GM19467 (cell line): ENCODE data around the gene SLC16A13.
"Not testable (repeated sequence)": the region's sequence is repeated elsewhere in the genome, so short reads cannot be mapped to it uniquely, and the experiment has no call there.

ENCODE experiments used
- ATAC-seq: cut with Tn5 transposase; IDR thresholded peaks from one replicate; pipeline ENCODE4 v1.9.1; 2021; ENCODE audit warnings: mild to moderate bottlenecking, moderate library complexity; ENCODE audit not compliant: unreplicated experiment

The SLC16A13 gene

GRCh38 chr17:7058831-7059447, 23.1 kb downstream of the SLC16A13 start:
- ATAC-seq, result no peak

DNA sequence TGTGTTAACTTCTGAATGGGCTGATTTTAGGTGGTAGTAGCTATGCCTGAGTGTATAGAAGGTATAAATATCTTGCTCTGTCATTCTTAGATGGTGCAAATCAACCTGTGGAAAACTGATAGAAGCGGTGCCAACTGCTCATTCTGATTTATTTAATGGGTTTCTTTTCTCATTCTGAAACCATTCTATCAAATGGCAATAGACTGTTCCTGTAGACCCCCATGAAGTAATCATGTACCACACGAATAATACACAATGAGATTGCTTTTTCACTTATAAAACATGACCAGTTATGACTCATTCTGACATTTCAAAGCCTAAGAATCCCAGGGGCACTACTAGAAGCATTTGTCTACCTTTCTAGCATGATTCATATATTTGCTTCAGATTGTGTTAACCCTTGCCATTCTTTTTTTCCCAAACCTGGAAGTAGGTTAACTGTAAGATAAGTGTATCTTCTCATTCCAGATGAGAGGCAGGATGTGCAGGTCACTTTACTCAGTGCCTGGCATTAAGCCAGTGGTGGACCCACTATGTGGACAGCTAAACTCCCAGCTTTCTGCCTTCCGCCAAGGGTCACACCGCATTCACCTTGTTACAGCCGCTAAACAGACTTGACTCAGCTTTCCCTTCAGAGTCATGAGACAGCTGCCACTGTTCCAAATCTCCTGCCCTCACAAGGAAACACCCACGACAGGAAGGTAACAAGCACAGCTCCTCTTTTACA, 24.5 kb downstream of the SLC16A13 start:
- ATAC-seq, result no peak

GRCh38 chr17:7063518-7064094, 27.8 kb downstream of the SLC16A13 start:
- ATAC-seq, result no peak

DNA sequence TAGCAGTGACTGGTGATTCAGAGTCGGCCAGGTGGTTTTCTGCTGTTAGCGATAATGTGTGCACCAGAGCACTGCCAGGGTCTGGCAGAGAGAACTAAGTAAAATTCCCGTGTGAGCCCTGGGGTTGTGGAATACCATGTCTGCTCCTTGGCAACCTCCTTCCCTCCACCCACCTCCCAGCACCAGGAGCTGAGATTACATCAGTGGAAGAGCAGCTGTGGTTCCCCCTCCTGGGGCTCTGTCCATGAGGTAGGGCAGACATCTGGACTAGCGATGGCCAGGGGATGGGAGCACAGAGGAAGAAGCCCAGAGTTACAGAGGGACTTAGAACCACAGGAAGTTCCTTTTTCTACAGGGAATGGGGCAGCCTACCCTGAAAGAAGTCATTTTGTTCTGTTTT, 28.4 kb downstream of the SLC16A13 start:
- no peak for ATAC-seq

GRCh38 chr17:7067198-7067597, 31.4 kb downstream of the SLC16A13 start:
- no peak for ATAC-seq

DNA sequence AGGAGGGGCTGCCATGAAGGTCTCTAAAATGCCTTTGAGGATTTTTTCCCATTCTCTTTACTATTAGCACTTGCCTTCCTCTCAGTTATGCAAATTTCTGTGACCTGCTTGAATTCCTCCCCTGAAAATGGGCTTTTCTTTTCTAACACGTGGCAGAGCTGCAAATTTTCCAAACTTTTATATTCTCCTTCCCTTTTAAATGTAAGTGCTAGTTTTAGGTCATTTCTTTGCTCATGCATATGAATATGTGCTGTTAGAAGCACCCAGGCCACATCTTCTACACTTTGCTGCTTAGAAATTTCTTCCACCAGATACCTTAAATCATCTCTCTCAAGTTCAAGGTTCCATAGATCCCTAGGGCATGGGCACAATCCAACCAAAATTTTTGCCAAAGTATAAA, 32.5 kb downstream of the SLC16A13 start:
- ATAC-seq, result no peak

DNA sequence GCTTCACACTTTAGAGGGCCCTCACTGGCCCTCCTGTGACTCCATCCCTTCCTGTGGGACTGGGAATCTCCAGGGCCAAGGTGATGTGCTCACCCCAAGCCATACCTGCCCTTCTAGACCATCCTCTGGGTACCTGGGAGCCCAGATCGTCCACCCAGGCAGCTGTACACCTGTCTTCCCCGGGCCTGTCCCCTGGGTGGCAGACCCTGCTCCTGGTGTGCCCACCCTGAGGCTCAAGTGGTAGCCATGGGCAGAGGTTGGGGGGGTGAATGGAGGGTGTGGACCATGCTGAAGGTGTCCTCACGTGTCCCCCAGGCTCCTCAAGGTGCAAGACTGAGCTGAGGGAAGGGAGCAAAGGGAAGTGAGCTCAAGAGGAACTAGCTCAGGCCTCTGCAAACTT, 34.9 kb downstream of the SLC16A13 start:
- ATAC-seq, result no peak

DNA sequence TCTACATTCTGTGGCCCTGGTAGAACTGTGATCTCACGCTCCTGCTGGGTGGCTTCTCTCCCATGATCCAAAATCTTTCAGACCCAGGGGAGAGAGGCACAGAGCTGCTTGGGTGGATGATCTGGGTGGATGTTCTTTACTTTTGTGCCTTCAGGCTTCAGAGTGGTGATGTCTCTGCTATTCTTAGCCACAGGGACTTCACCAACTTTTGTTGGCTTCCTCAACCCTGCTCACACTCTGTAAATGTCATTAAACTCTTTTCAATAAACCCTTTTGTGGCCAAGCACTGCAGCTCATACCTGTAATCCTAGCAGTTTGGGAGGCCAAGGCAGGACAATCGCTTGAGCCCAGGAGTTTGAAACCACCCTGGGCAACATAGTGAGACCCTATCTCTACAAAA, 36.6 kb downstream of the SLC16A13 start:
- ATAC-seq, result no peak

- ATAC-seq, result no peak
These were observed 39.1 kb downstream of the SLC16A13 start for GRCh38 chr17:7074931-7075330.

- no peak for ATAC-seq
These were observed 42.2 kb downstream of the SLC16A13 start for GRCh38 chr17:7077911-7078546.

DNA sequence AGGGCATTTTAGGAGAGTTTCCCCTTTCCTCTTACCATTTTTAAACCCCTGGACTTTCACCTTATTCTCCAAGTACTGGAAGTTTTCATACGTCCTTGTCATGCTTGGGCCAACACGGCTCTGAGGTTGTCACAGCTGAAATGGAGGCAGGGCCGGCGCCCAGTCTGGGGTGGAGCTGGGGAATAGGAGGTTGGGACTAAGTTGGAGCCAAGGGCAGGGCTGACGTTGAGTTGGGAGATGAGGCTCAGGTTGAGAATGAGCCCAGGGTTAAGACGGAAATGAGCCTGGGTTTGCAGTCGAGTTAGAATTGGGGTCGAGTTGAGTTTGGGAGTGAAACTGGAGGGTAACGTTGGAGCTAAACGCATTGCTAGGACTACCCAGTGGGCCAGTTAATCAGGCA, 42.9 kb downstream of the SLC16A13 start:
- no peak for ATAC-seq

GRCh38 chr17:7079581-7080455, 44.0 kb downstream of the SLC16A13 start, which contains the start of gene CLEC10A:
TSS of gene CLEC10A (minus strand) at chr17:7080251. CDS start at chr17:7078812, 1,439 bp downstream.
- ATAC-seq, result no peak

DNA sequence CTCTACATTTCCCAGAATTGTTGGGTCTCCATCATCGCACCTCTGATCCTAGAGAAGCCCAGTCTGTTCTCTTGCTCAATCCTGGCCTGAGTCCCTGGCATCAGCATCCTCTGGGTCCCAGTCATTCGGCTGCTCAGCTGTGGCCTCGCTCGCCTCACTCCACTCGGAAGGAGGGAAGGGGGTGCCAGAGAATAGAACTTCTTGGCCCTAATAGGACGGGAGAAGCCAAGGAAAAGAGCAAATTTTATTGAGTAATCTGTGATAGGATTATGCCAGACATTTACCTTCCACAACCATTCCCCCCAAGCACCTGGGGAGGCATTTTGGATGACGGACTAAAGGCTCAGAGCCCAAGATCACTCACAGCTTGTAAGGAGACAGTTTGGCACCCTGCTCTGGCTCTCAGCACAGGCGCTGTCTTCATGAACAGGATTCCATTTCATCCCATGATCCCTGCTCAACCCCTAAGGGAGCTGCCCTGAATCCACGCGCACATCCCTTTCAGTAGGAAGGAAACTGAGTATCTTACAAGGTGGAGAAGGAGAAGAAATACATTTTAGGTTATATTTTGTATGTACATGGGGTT, 44.7 kb downstream of the SLC16A13 start:
- no peak for ATAC-seq

DNA sequence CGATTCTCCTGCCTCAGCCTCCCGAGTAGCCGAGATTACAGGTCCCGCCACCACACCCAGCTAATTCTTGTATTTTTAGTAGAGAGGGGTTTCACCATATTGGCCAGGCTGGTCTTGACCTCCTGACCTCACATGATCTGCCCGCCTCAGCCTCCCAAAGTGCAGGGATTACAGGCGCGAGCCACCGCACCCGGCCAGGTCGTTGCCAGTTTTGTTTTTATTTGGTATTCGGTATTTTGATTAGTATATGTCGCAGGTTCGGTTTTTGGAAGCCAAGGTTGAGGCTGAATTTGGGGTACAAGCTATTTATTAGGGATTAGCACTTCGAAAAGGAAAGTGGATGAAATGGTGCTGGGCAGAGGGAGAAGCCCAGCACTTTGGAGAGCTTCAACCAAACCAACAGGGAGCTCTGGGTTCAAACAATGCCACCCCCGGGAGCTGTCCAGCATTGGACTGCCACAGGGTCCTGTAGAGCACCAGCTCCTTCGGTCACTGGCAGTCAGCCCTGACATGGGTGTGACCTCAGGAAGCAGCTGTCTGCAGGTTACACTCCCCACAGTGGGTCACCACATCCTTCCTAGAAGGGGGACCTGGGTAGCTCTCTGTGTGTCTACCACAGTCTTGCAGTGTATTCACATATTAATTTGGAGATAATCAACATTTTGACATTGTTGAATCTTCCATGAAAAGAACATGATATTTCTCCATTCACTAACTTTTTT, 45.7 kb downstream of the SLC16A13 start:
- ATAC-seq, result no peak

- ATAC-seq, result no peak
These were observed 47.8 kb downstream of the SLC16A13 start for GRCh38 chr17:7083592-7083991.

DNA sequence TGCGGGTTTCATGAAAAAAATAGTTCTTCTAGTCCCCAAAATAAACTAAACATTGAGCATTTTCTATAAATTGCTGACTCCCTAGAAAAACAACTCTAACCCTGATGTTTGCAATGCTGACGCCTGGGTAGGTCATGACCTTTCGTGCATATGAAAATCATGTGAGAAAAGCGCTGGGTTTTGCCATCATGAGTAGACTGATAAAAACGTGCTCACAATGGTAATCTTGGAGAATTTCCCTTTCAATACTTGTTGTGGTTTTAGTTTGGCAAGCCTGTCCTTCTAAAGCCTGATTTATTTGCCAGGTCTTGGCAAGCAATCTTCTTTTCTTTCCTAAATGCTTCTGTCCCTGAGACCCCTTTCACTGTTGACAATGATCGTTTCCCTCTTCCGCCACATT, 48.3 kb downstream of the SLC16A13 start:
- ATAC-seq, result no peak

GRCh38 chr17:7088442-7088841, 52.6 kb downstream of the SLC16A13 start:
- ATAC-seq, result not testable (repeated sequence)

- not testable (repeated sequence) for ATAC-seq
These were observed 53.8 kb downstream of the SLC16A13 start for GRCh38 chr17:7089570-7089969.
